GM21360 (cell line): ENCODE measurements around the gene GNG12.

Source experiments
- ATAC-seq: cut with Tn5 transposase; IDR thresholded peaks from one replicate; pipeline ENCODE4 v1.9.1; 2021; ENCODE audit warnings: mild to moderate bottlenecking, moderate library complexity; ENCODE audit not compliant: unreplicated experiment

The GNG12 gene

DNA sequence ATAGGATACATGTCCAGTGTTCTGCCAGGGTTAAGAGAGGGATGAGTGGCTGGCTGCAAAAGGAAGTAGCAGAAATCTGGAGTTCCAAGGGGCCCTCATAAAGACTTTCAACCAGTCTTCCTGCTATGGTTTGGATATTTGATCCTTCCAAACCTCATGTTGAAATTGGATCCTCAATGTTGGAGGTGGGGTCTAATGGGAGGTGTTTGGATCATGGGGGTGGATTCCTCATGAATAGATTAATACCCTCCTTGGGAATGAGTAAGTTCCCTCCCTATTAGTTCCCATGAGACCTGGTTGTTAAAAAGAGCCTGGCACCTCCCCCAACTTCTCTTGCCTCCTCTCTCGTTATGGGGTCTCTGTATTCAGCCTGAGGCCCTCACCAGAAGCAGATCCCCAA lies 10.1 kb upstream of the GNG12 start:
- no peak for ATAC-seq

DNA sequence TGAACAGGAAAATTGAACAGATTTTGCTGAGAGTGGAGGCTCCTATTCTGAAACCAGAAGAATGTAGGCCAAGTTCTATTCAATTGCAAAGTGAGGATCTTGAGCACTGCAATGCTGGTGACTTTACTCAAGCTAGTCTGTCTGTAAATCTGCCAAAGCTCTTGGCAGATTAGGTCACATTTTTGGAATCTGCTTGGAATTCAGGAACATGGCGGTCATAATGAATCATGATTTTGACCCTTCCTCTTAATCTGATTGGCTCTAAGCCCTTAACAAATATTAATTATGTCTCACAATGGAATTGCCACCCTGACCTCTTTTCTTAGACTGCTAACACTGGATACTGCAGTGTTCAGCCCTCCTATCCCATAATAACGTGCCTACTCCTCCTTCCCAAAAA lies 7.2 kb upstream of the GNG12 start:
- ATAC-seq, result no peak

DNA sequence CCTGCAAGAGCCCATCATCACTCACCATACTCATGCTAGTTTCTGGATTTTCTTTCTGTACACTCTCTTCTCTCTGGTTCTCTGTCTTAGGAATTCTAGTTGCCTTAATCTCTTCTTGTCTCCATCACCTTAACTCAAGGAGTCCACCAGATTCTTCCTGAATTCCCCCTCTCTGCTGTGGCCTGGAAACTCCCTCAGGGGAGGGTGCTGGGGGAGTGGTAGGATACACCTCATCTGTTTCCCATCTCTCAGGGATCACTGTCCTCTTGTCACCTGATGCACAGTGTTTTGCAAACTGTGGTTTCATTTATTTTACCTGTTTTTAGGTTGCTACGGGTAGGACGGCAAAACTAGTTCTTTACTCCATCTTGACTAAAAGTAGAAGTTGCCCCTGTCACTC lies 6.6 kb upstream of the GNG12 start:
- ATAC-seq, result no peak

DNA sequence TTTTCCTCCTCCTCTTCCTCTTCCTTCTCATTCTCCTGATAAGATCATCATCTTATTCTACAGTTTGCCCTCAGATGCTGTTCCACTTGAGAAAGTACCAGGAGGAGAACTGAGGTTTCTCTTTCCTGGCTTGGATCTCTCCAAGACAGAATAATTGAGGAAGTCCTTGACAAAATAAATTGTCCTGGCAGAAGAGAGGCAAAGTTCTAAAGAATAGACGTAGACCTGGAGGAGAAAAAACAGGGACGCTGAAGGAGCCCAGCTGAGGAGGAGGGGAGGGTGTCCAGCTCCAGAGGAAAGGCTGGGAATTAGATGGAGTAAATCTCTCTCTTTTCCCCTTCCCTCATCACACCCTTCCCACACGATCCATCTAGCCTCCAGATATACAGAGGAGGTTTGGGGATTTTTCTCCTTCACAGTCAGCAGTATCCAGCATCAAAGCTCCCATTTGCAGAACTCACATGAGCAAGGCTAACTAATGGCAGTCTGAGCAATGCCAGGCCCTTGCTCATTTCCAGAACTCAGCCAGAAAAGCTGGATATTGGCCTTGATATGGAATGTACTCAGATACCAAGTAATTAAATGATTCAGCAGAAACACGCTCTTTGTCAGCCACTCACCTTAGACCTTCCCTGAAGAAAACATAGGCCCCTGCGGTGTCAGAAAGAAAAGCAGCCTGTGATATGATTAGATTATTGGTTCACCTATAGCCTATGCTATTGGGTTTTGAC lies 5.1 kb upstream of the GNG12 start:
- ATAC-seq, result no peak

DNA sequence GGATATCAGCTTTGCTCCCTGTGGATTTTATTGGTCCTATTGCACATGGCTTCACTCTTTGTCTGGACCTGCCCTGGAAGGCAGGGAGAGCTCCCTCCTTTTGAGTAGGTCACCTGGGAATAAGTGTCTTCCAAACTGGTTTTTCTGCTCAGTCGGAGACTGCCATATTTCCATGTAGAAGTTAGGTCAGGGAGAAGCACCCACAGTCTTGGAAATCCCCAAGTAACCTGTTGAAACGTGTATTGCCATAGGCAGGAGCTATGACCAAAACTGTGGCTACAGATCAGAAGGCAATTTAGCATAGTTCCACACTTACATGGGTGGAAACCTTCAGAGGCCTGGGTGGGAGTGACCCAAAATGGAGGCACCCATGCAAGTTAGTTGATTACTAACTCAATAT lies 3.5 kb upstream of the GNG12 start:
- ATAC-seq, result no peak

DNA sequence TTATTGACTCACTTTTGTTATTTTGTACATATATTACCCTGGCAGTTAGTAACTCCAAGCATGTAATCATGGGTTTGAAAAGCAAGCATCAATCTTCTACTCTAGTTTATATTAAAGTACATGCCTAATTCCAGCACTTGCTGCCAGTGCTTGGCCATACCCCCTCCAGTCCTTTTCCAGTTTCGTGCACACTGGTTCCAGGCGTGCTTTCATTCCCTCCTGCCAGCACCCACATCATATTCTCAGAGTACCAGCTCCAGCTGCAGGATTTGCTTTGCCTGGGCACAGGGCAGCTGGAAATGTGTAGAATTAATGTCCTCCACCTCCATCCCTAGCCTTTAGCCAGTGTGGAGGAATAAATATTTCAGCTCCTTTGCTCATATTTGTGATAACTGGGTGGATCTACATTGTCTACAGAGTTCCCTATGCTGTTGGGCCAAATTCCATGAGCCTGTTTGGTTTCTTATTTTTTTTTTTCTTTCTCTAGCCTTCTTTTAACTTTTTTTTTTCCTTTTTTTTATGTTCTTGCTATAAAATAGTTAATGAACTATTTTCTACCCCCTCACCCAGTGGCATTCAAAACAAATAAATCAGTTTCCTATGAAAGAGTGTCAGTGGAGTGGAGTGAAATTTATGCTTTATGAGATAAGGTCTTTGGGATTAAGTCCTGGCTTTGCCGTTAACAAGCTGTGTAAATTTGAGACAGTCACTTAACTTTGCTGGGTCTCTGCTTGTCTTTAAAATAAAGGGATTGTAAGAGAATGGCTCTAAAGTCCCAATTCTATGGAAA lies 2.6 kb upstream of the GNG12 start:
- ATAC-seq, result no peak

DNA sequence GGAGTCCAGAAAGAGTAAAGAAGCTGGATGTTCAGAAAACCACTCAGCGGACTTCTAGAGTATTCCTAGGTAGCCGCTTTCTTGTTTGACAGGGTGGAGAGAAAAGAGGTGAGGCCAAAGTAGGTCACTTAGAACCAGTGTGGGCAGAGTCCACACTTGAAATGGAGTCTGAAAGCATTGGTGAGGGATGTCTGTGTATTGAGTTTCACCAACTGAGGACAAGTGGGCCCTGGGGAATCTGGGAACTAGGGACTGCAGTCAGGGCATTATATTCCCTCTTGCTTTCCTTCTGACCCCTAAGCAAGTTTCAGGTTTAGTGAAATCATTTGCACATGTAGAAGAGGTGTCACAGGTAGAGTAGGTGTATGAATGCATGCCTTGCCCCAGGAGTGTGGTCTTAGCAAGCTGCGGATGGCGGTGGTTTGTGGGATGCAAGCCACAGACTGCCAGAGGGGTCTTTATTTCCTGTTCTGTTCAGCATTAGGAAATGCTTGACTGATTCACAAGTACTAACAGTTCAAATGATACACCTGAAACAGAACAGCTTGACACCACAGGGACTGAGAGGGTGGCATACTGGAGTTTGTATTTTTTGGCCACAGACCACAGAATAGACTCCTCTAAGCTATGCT lies 1.1 kb upstream of the GNG12 start:
- no peak for ATAC-seq

DNA sequence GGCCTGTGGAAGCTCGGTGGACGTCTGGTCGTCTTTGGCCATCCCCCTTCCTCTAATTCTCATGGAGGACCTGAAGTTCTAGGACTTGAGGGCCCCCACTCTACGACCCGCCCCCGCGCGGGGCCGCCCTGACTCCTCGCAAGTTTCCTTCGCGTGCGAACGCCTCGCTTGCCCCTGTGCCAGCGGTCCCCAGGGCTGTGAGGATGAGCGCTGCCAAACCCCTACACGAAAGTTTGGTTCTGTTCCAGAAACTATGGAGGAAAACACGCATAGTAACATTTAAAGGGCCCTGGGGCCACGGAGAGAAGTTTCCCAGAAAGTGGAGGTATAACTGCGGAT lies 304 bp upstream of the GNG12 start:
- ATAC-seq, result no peak

DNA sequence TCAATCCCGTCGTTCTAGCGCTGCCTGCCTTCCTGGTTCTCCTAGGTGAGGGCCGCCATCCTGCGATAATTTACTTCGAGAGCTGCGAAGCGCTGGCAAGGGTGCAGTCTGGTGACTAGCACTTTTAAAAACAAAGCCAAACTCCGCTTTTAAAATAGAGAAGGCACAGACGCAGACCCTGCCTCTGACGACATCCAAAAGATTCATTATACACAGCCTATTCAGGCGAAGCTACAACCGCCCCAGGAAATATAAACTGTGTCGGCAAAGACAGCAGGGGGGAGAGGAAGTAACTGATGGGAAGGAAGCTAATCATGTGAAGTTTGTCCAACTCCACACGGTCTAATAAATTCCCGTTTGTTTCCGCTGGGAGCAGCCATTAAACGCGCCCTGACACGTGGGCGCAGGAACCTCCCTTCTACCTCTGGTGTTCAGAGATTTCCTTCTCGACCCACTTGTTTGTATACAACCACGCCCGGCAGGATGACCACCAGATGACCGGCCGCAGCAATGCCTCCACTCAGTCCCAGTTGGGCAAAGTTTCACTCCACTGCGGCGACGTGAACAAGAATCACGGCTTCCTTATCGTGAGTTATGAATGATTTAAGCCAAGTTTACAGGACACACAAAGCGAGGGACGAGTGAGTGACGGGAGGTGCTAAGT lies 1.3 kb downstream of the GNG12 start:
- no peak for ATAC-seq

DNA sequence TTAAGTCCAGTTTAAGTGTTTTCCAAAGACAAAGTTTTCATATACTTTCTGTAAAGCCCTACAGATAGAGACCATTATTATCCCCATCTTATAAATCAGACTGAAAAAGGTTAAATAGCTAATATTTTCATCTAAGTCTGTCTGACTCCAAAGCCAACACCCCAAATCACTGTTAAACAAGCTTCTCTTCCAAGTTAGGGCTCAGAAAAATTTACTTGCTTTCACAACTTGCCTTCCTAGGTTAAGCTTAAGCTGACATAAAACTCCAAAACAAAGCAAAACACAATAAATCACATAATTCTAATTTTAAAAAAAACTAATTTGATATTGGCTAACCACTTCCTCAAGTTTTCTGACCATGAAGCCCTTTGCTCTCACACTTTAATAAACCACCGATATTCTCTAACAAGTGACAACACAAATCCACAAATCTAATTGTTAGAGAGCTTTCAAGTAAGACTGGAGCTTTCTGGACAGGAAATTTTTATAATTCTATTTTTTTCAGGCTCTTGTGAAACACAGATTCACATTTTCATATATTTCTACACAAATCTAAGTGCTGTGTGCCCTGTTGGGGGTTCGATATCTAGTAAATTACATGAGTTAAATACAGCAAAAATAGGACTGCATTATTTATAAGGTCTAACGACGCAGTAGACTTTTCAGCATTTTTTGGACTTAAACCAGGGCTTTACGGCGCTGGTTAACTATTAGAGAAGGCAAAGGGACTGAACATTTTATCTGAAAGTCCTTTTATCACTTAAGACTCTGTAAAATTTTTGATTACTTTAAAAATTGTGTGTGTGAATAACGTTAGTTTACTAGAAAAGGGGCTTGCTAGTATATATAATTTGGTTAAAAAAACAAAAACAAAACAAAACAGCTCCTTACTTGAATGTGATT lies 2.1 kb downstream of the GNG12 start:
- no peak for ATAC-seq

DNA sequence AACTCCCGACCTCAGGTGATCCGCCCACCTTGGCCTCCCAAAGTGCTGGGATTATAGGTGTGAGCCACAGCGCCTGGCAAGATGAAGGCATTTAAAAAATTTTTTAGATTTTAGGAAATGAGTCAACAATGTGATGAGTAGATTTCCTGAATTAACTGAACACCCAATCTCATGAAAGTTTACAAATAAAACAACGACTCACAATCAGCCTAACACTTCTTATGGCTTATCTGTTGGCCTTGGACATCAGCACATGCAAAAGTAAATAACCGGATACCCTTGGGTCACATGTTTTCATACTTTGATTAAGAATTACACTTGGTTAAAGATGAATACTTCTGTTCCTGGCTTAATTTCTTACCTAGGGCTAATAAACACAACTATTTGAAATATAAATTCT lies 3.0 kb downstream of the GNG12 start:
- ATAC-seq, result no peak

DNA sequence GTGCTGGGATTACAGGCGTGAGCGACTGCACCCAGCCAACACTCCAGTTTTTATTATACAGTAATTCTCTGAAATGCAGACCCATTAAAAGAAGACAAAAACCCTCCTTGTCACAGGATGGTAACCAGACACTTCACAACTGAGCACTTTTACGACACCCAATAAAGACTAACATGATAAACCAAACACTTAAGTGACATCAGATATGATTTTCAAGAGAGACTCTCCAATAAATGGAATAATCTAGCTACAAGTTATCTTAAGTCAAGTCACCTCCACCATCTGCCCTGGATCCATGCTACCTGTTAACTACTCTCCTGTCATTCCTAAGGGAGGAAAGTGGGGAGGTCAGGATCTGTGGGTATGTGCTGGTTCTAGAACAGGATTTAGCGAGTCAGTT lies 5.6 kb downstream of the GNG12 start:
- ATAC-seq, result no peak

DNA sequence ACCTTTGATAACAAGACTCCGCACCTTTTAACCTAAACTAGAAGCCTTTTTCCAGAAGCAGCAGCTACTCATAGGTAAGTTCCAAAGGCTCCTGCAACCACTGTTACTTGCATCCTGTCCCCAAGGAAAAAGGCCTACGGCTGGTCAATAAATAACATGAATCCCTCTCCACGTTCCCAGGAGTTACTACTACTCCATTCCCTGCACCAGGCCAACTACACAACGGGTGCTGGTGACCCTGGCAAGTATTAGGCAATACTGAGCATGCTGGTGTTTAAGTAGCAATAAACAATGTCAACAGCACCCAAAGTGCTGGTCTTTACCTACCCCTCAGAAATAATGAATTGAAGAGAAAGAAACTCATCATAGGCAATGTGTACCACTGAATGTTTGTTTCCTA lies 7.7 kb downstream of the GNG12 start:
- no peak for ATAC-seq

DNA sequence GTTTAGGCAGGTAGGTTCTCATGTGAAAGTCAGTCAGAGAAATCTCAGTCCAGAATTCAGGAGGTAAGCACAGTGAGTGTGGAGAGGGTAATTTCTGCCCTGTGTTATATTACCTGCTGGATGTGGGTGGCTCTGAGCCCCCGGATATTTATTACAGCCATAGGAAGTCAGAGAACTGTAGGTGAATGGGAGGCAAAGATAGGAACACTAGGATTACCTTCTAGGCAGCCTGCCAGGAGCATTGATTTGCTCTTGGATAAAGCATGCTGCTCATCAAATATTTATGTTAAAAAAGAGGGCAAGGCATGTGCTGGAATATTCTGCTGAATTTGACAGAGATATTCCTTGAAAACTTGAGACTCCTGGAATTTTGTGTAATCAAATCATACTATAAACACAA lies 8.5 kb downstream of the GNG12 start:
- no peak for ATAC-seq

DNA sequence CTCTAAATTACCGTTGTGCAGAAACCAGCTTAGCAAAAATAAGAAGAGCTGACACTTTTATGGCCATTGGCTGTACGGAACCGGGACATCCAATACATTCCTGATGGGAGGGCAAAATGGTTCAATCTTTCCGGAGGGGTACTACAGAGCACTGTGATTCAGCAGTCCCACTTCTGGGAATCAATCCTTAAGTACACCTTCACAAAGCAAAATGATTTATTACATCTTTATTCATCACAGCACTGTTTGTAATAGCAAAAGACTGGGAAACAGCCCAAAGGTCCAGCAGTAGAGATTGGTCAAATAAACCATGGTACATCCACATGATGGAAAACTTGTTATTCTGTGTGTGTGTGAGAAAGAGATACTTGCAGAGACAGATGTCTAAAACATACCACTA lies 9.7 kb downstream of the GNG12 start:
- no peak for ATAC-seq

DNA sequence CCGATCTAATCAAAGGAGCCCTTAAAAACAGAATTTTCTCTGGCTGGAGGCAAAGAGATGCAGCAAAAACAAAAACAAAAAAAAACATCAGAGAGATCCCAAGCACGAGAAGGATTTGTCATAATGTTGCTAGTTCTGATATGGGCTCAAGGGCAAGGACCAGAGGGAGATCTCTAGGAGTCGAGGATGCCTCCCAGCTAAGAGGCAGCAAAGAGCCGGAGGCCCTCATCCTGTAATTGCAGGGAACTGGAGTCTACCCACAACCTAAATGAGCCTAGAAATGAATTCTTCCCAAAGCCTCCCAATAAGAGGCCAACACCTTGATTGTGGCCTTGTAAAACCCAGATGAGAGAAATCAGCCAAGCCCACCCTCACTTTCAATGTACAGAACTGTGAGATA lies 12.0 kb downstream of the GNG12 start:
- no peak for ATAC-seq

DNA sequence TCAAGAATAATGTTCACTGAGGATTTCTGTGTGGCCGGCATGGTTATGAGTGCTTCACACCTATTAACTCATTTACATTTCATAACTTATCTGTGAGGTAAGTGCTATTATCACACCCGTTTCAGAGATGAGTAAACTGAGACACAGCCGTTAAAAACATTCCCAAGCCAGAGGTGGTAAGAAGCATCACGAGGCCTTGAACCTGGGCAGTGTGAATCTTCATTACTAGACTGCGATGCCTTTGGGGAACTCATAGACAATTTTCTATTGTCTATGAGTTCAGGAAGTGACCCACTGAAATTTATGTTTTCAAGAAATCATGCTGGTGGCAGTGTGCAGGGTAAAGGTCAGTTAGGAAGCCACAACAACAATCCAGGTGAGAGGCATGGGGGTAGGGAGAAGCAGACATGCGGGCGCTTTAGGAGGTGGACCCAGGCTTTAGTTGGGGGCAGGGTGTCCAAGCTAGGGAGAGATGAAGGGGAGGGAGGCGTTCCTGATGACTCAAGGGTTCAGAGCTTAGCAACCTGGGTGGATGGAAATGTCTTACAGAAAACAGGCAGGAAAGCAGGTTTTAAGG lies 14.5 kb downstream of the GNG12 start:
- no peak for ATAC-seq

DNA sequence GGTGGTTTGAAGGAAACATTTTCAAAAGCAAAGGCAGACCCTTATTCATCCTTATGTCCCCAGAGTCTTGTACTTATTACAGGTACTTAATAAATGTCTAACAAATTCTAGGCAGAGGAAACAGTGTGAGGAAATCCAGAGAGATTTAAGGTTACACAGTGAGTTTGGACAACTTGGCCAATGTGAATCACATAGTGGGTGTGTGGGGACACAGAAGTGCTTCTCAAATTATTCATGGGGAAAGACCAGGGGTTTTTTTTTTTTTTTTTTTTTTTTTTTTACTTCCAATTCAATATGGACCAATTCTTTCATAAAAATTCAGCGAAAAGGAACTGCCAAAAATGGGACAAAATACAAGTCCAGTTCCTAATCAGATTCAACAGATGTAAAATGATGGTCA lies 15.1 kb downstream of the GNG12 start:
- ATAC-seq, result no peak

DNA sequence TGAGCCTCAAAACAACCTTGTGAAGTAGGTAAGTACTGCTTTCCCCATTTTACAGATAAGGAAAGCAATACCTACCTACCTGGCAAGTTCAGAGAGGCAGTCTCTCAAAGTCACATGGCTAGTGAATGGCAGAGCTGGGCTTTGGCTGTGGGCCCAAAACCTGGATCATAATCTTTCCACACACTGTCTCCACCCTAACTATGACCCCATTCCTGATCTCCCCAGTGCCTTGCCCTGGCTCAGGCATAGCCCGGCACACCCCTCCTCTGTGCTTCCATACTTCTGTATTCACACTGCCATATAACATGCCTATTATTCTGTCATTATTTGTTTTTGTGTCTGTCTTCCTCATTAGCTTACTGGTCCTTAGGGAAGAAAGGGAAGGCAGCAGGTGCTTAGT lies 15.9 kb downstream of the GNG12 start:
- ATAC-seq, result no peak

DNA sequence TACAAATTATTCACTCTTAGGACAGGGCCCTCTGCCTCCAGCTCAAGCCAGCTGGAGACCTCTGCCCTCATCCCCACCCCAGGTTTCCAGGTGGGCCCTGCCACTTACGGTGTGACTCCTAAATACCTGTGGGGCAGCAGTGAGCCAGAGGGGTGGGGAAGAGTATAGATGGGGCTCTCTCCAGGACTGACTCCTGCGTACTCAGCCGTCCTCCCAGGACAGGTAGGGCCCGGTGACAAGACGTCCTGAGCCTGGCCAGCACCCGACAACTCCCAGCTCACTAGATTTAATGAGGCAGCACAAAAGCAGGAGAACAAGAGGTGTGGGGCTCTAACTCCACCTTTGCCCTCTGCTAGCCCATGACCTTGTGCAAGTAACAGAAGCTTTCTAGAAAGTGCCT lies 16.8 kb downstream of the GNG12 start:
- ATAC-seq, result no peak
